BJ (cell line): ENCODE measurements around the gene PRELID2. TPM values are rescaled to one million over a fixed set of nuclear protein-coding genes. Genes with fewer than 3 reads are reported as not detected.

Experiments used
- CTCF ChIA-PET: fragments of 350-600 bp; formaldehyde crosslinking; extraction: SDS; loops from one replicate; lab custom pipeline; 2021; ENCODE audit warnings: antibody characterized with exemption, inconsistent platforms; lab: Yijun Ruan, JAX
- POLR2A ChIA-PET: fragments of 300-600 bp; sonication (Branson Sonifier 250); formaldehyde crosslinking; extraction: SDS; loops from one replicate; lab custom pipeline; 2021; ENCODE audit warnings: antibody characterized with exemption; lab: Charles Lee
- DNase-seq: peaks from one replicate; pipeline ENCODE4 v3.0.0-alpha.2; 2011; ENCODE audit warnings: low read depth
- H3K27me3 ChIP-seq: 2 replicates; pipeline ENCODE4 v1.6.0; 2011; ENCODE audit warnings: low read length; ENCODE audit not compliant: control insufficient read depth, insufficient read depth
- H3K36me3 ChIP-seq: 2 replicates; pipeline ENCODE4 v1.5.1; 2011; ENCODE audit warnings: low read length; ENCODE audit not compliant: control insufficient read depth, insufficient read depth
- H3K4me3 ChIP-seq: 2 replicates; pipeline ENCODE4 v1.5.1; 2011; ENCODE audit warnings: low read depth, mild to moderate bottlenecking, control low read depth, low read length
- CTCF ChIP-seq: IDR thresholded peaks from 2 replicates; pipeline ENCODE4 v1.5.1; 2011; ENCODE audit warnings: low read depth, mild to moderate bottlenecking, control low read depth, inconsistent platforms, low read length, moderate library complexity; ENCODE audit not compliant: insufficient read depth
- polyA plus RNA-seq: library from polyadenylated mRNA; depleted of rRNA; stranded (reverse); fragments of >200 nt; gene quantifications from 2 replicates; pipeline ENCODE4 v1.2.3, GENCODE V29; 2011

The PRELID2 gene
- polyA plus RNA-seq, 1 experiment, result 3.0 TPM

- POLR2A ChIA-PET, result no interaction called here
- TF ChIP-seq CTCF, result no peak
- no peak for DNase-seq
- no peak overlapping the region for H3K4me3 ChIP-seq
- H3K36me3 ChIP-seq, result no peaks in the 10 kb centered on the region
- CTCF ChIA-PET, result interaction anchor here (0.7 to 1.3 kb wide), 2 partner anchors 8 to 39 kb away, joined by 3 to 4 read pairs; no protein-coding TSS in a partner anchor
- no peaks in the 10 kb centered on the region for H3K27me3 ChIP-seq
These were observed 13.7 kb upstream of the PRELID2 start for GRCh38 chr5:145848854-145849253.

GRCh38 chr5:145847499-145848497 is 12.7 kb upstream of the PRELID2 start:
- Histone ChIP-seq H3K27me3 (no peaks in the 10 kb centered on the region), H3K36me3 (no peaks in the 10 kb centered on the region), H3K4me3 (no peak overlapping the region)
- ChIA-PET POLR2A (no interaction called here), CTCF (interaction anchor here (2.4 kb wide), 1 partner anchor 8 kb away, joined by 7 read pairs; no protein-coding TSS in a partner anchor)
- TF ChIP-seq CTCF, result no peak
- DNase-seq, result no peak

- Histone ChIP-seq H3K4me3 (no peak overlapping the region), H3K36me3 (no peaks in the 10 kb centered on the region), H3K27me3 (no peaks in the 10 kb centered on the region; the same call in 1 of the 2 replicates)
- ChIA-PET POLR2A (no interaction called here), CTCF (interaction anchor here (2.4 kb wide), 1 partner anchor 10 kb away, joined by 7 read pairs; no protein-coding TSS in a partner anchor)
- DNase-seq, result no peak
- TF ChIP-seq CTCF, result no peak
These were observed 10.9 kb upstream of the PRELID2 start for GRCh38 chr5:145846081-145846480.

GRCh38 chr5:145841299-145841698 is 6.2 kb upstream of the PRELID2 start:
- ChIA-PET CTCF (interaction anchor here (1.0 to 2.4 kb wide), 2 partner anchors 9 to 10 kb away, joined by 3 to 7 read pairs; no protein-coding TSS in a partner anchor), POLR2A (no interaction called here)
- no peak for TF ChIP-seq CTCF
- Histone ChIP-seq H3K4me3 (no peak overlapping the region), H3K36me3 (no peaks in the 10 kb centered on the region), H3K27me3 (no peaks in the 10 kb centered on the region; the same call in 1 of the 2 replicates)
- DNase-seq, result no peak
